Measurements from ENCODE around the gene VASH2.

Gene VASH2

DNA sequence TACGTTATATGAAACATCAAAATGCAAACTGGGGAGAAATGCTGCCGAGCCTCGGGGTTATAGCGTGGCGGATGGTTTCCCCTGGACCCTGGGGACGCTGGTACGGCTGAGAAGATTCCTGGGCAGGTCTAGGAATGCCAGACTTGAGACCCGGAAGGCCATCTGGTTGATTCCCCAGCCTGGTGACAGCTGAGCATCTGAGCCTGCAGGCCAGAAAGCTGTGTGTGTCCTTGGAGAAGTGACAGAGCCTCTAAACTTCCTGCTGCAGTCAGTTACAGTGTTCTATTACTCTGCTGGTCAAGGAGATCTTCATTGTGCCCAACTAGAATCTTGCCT lies 2.3 kb downstream of the VASH2 start:
- TF ChIP-seq, protein P1, sequence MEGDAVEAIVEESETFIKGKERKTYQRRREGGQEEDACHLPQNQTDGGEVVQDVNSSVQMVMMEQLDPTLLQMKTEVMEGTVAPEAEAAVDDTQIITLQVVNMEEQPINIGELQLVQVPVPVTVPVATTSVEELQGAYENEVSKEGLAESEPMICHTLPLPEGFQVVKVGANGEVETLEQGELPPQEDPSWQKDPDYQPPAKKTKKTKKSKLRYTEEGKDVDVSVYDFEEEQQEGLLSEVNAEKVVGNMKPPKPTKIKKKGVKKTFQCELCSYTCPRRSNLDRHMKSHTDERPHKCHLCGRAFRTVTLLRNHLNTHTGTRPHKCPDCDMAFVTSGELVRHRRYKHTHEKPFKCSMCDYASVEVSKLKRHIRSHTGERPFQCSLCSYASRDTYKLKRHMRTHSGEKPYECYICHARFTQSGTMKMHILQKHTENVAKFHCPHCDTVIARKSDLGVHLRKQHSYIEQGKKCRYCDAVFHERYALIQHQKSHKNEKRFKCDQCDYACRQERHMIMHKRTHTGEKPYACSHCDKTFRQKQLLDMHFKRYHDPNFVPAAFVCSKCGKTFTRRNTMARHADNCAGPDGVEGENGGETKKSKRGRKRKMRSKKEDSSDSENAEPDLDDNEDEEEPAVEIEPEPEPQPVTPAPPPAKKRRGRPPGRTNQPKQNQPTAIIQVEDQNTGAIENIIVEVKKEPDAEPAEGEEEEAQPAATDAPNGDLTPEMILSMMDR (IDR thresholded peaks at IDR 0.05; ENCODE audit: insufficient read depth, missing control alignments): no peak
- DNase-seq (ENCODE audit: insufficient read length, low spot score) (no peak), FAIRE-seq (no peak)

DNA sequence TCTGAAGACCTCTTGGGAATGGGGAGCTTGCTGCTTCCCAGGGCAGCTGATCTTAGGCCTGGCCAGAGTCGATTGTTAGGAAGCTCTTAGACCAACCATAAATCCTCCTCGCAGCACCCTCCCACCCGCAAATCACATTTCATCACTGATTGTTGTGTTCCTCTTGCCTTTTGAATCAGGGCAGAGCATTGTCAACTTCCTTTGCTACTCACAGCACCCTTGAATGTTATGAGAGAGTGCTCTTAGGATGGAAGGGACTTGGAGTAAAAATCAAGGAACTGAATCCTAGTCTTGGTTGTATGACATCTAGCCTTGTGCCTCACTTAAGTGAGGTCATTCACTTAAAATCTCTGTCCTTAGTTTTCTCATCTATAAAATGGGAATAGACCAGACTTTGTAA lies 3.0 kb downstream of the VASH2 start:
- DNase-seq (ENCODE audit: insufficient read length, low spot score): no peak
- FAIRE-seq: no peak
- TF ChIP-seq, protein P1 (IDR thresholded peaks at IDR 0.05; ENCODE audit: insufficient read depth, missing control alignments): no peak

DNA sequence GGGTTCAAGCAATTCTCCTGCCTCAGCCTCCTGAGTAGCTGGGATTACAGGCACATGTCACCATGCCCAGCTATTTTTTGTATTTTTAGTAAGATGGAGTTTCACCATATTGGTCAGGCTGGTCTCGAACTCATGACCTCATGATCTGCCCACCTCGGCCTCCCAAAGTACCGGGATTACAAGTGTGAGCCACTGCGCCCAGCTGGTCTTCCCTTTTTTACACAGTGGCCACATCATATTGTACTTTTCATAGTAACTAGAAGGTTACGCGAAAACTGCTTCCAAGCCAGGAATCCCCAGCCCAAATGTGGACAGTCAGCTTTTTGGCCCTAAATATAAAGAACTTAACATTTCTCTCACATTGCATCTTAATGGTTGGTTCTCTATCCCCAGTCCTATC lies 4.2 kb downstream of the VASH2 start:
- TF ChIP-seq, protein P1 (IDR thresholded peaks at IDR 0.05; ENCODE audit: insufficient read depth, missing control alignments): no peak
- no peak for DNase-seq (ENCODE audit: insufficient read length, low spot score)
- no peak for FAIRE-seq

DNA sequence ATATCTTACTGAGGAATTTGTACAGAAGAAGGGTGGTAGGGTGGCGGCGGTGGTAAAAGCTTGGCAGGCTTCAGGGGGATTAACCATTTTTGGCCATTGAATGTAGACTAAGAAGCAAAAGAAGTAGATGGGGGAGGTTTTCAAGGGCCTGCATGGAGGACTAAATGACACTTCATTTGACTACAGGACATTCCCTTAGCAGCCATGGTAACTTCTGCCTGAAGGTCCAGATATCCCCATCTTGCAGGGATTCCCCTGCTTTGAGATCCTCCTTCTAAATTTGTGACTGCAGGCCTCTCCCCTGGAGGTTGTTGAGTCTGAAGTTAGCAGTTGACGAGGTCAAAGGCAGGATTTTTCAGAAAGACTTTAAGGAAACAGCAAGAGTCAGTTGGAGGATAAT lies 4.8 kb downstream of the VASH2 start:
- no peak for DNase-seq (ENCODE audit: insufficient read length, low spot score)
- no peak for FAIRE-seq
- TF ChIP-seq, protein P1 (IDR thresholded peaks at IDR 0.05; ENCODE audit: insufficient read depth, missing control alignments): no peak

DNA sequence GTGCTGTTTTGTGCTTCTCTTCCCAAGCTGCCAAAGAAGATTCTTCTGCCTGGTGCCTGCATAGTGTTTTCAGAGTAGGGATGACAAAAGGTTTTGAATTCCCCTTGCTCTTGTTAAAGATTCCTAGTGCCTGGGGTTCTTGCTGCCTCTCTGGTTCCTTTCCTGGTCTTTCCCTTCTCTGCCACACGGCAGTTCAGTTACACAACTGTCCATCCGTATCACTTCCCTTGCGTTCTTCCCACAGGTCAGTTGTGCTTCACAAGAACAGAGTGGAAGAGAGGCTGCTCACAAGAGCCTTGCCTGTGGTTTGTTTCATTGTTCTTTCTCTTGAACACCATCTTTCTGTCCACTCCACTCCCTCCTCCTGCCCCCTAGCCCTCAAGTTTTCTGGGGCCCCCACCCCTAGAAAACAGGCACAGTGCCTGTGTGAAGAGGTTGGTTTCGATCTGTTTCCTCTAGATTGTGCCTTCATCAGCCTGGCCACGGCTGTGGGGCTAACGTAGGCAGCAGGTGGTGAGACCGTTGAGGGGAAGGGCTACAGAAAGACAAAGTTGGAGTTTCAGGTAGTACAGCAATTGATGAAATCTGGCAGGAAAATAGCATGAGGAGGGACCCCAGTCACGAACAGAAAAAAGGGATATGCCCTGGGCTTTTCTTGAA lies 5.8 kb downstream of the VASH2 start:
- TF ChIP-seq, protein P1 (IDR thresholded peaks at IDR 0.05; ENCODE audit: insufficient read depth, missing control alignments): no peak
- FAIRE-seq (no peak), DNase-seq (ENCODE audit: insufficient read length, low spot score) (no peak)

DNA sequence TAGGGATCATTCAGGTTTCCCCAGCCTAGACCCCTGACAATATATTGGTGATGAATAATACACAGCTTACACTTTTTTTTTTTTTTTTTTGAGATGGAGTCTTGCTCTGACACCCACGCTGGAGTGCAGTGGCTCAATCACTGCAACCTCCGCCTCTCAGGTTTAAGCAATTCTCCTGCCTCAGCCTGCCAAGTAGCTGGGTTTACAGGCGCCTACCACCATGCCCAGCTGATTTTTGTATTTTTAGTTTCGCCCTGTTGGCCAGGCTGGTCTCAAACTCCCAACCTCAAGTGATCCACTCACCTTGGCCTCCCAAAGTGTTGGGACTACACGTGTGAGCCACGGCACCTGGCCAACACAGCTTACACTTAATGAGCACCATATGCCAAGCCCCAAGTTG lies 7.2 kb downstream of the VASH2 start:
- FAIRE-seq (no peak), DNase-seq (ENCODE audit: insufficient read length, low spot score) (no peak)
- TF ChIP-seq, protein P1 (IDR thresholded peaks at IDR 0.05; ENCODE audit: insufficient read depth, missing control alignments): no peak

DNA sequence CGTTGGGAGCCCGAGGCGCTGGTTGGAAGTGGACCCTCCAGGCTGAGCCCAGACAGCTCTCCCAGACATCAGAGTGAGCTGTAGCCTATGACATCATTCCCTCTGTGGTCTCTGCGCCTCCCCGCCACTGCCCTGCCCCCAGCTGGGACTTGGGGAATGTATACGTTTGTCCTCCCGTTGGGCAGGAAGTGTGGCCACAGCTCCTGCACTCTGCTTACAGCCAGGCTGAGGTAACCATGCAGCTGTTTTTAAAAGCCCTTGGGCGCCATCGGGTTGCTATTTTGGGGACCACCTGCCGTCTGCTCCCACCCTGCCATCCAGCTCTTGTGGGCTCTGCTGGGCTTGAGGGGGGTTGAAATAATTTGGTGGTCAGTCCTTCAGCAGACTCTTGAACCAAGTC lies 7.8 kb downstream of the VASH2 start:
- TF ChIP-seq, protein P1 (IDR thresholded peaks at IDR 0.05; ENCODE audit: insufficient read depth, missing control alignments): no peak
- DNase-seq (ENCODE audit: insufficient read length, low spot score) (no peak), FAIRE-seq (no peak)
